Neural cell (in vitro differentiated cells): ENCODE measurements around the gene EEF1AKMT2. TPM values are rescaled to one million over a fixed set of nuclear protein-coding genes. Genes with fewer than 3 reads are reported as not detected.

Experiments
- H2AFZ ChIP-seq: fragments of 200-600, 300-800 bp; sonication (generic), shearing (Covaris generic); 2 replicates; pipeline ENCODE4 v1.6.0; 2014; ENCODE audit warnings: low read depth, mild to moderate bottlenecking, antibody characterized with exemption, low read length, moderate library complexity
- H3F3A ChIP-seq: fragments of 200-600 bp; shearing (Covaris generic); 2 replicates; pipeline ENCODE4 v1.6.1; 2016; ENCODE audit warnings: mild to moderate bottlenecking, moderate library complexity, mixed read lengths, antibody characterized with exemption, low read length; ENCODE audit not compliant: insufficient read depth, poor library complexity, severe bottlenecking
- H3K27ac ChIP-seq: fragments of 200-600, 300-800 bp; sonication (generic), shearing (Covaris generic); 2 replicates; pipeline ENCODE4 v1.5.1; 2014; ENCODE audit warnings: mild to moderate bottlenecking, low read length, moderate library complexity
- H3K27me3 ChIP-seq: fragments of 300-800, 200-600 bp; sonication (generic), shearing (Covaris generic); 2 replicates; pipeline ENCODE4 v1.6.0; 2014; ENCODE audit warnings: mild to moderate bottlenecking, low read depth, low read length, moderate library complexity; ENCODE audit not compliant: insufficient read depth
- H3K36me3 ChIP-seq: fragments of 300-800, 200-600 bp; sonication (generic), shearing (Covaris generic); 2 replicates; pipeline ENCODE4 v1.5.1; 2014; ENCODE audit warnings: mild to moderate bottlenecking, antibody characterized with exemption, low read length, moderate library complexity; ENCODE audit not compliant: insufficient read depth
- H3K4me2 ChIP-seq: fragments of 300-800, 200-600 bp; sonication (generic), shearing (Covaris generic); 2 replicates; pipeline ENCODE4 v1.6.0; 2014; ENCODE audit warnings: mild to moderate bottlenecking, low read length
- H3K4me3 ChIP-seq: fragments of 300-800, 200-600 bp; sonication (generic), shearing (Covaris generic); 2 replicates; pipeline ENCODE4 v1.5.1; 2014; ENCODE audit warnings: mild to moderate bottlenecking, low read length, moderate library complexity
- H3K79me2 ChIP-seq: fragments of 200-600 bp; shearing (Covaris generic); replicated peaks from 2 replicates; pipeline ENCODE4 v1.6.0; 2014; ENCODE audit warnings: mild to moderate bottlenecking, low read length, moderate library complexity; ENCODE audit not compliant: insufficient read depth
- H3K9ac ChIP-seq: fragments of 300-800, 200-600 bp; sonication (generic), shearing (Covaris generic); 2 replicates; pipeline ENCODE4 v1.6.1; 2016; ENCODE audit warnings: mild to moderate bottlenecking, low read length, mixed read lengths
- H3K9me2 ChIP-seq: fragments of 200-600 bp; shearing (Covaris generic); 2 replicates; pipeline ENCODE4 v1.6.1; 2016; ENCODE audit warnings: mild to moderate bottlenecking, low read length, mixed read lengths; ENCODE audit not compliant: insufficient read depth
- H3K9me3 ChIP-seq: fragments of 200-600, 300-800 bp; sonication (generic), shearing (Covaris generic); 2 replicates; pipeline ENCODE4 v1.6.1; 2016; ENCODE audit warnings: mild to moderate bottlenecking, mixed run types, low read length, moderate library complexity, mixed read lengths
- H4K20me1 ChIP-seq: fragments of 200-600 bp; shearing (Covaris generic); 2 replicates; pipeline ENCODE4 v1.6.1; 2016; ENCODE audit warnings: mild to moderate bottlenecking, mixed run types; ENCODE audit not compliant: insufficient read depth
- CTCF ChIP-seq: fragments of 450-650 bp; IDR thresholded peaks from 2 replicates; pipeline ENCODE4 v1.5.1; 2014; ENCODE audit warnings: antibody characterized with exemption, mild to moderate bottlenecking, moderate library complexity; ENCODE audit not compliant: poor library complexity, severe bottlenecking
- EP300 ChIP-seq: fragments of 450-650 bp; conservative IDR thresholded peaks from 2 replicates; pipeline ENCODE4 v1.6.1; 2014; ENCODE audit warnings: antibody characterized with exemption, mild to moderate bottlenecking, moderate library complexity; ENCODE audit not compliant: poor library complexity, severe bottlenecking
- EZH2 ChIP-seq: fragments of 200-600, 300-800 bp; shearing (Covaris generic), sonication (generic); IDR thresholded peaks from 2 replicates; pipeline ENCODE4 v1.6.1; 2014; ENCODE audit warnings: antibody characterized with exemption, low read length, borderline replicate concordance, mild to moderate bottlenecking; ENCODE audit not compliant: insufficient read depth, poor library complexity, severe bottlenecking
- POLR2AphosphoS5 ChIP-seq: IDR thresholded peaks from 2 replicates; pipeline ENCODE4 v1.6.1; 2012
- RAD21 ChIP-seq: fragments of 450-650 bp; conservative IDR thresholded peaks from 2 replicates; pipeline ENCODE4 v1.6.1; 2014; ENCODE audit warnings: antibody characterized with exemption, mild to moderate bottlenecking, moderate library complexity
- SMC3 ChIP-seq: fragments of 450-650 bp; conservative IDR thresholded peaks from 2 replicates; pipeline ENCODE4 v1.6.1; 2014; ENCODE audit warnings: antibody characterized with exemption, mild to moderate bottlenecking, moderate library complexity; ENCODE audit not compliant: poor library complexity
- TAF1 ChIP-seq: IDR thresholded peaks from 2 replicates; pipeline ENCODE4 v1.6.1; 2012; ENCODE audit warnings: low read depth
- polyA plus RNA-seq: library from polyadenylated mRNA; depleted of rRNA; stranded (reverse); fragments of >200 nt; gene quantifications from 2 replicates; pipeline ENCODE4 v1.2.3, GENCODE V29; 2014
- TF ChIP-seq, protein P1 (sequence below): IDR thresholded peaks from 2 replicates; pipeline ENCODE4 v1.6.1; 2012; ENCODE audit warnings: borderline replicate concordance

Gene EEF1AKMT2
- polyA plus RNA-seq, 1 donor from 2014 or later, result 63.7 TPM

DNA sequence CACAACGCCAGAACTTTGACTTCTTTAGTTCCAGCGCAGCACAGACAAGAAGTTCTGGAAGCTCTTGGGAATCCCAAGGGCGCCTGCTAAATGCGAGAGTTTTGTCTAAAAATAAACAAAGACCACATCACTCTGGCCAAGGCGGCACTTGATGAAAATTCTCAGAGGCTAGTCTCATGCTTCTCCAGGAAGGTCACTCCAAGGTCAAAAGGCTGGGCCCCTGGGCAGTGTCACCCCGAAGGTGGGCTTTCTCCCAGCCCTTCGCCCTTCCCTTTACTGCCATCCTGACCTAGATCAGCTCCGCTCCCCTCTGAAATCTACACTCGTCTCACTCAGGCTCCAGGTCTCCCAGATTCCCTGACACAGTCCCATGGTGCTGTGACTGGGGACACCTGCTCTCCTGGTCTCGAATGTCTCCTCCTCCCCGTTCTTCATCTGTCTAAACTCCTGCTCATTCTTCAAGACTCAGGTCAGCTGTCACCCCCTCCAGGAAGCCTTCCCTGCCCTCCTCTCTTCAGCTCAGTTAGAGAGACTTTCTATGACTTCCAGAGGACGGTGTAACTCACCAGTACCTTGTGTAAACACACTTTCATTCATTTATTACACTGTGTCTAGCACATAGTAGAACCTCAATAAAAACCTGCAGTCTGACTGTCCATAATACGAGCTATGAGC lies 58.0 kb downstream of the EEF1AKMT2 start:
- H3K27ac ChIP-seq, result no peak overlapping the region
- TF ChIP-seq EZH2 (no peak), CTCF (no peak), SMC3 (no peak)
- TF ChIP-seq, protein P1, sequence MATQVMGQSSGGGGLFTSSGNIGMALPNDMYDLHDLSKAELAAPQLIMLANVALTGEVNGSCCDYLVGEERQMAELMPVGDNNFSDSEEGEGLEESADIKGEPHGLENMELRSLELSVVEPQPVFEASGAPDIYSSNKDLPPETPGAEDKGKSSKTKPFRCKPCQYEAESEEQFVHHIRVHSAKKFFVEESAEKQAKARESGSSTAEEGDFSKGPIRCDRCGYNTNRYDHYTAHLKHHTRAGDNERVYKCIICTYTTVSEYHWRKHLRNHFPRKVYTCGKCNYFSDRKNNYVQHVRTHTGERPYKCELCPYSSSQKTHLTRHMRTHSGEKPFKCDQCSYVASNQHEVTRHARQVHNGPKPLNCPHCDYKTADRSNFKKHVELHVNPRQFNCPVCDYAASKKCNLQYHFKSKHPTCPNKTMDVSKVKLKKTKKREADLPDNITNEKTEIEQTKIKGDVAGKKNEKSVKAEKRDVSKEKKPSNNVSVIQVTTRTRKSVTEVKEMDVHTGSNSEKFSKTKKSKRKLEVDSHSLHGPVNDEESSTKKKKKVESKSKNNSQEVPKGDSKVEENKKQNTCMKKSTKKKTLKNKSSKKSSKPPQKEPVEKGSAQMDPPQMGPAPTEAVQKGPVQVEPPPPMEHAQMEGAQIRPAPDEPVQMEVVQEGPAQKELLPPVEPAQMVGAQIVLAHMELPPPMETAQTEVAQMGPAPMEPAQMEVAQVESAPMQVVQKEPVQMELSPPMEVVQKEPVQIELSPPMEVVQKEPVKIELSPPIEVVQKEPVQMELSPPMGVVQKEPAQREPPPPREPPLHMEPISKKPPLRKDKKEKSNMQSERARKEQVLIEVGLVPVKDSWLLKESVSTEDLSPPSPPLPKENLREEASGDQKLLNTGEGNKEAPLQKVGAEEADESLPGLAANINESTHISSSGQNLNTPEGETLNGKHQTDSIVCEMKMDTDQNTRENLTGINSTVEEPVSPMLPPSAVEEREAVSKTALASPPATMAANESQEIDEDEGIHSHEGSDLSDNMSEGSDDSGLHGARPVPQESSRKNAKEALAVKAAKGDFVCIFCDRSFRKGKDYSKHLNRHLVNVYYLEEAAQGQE, result no peak
- no peaks in the 10 kb centered on the region for H3F3A ChIP-seq
- no peak overlapping the region for H3K4me3 ChIP-seq
- no peaks in the 10 kb centered on the region for H3K9me2 ChIP-seq
- peaks cover 58% of the 10 kb centered on the region for H3K79me2 ChIP-seq
- H3K27me3 ChIP-seq, result no peaks in the 10 kb centered on the region
- no peaks in the 10 kb centered on the region for H3K36me3 ChIP-seq
- no peak overlapping the region for H2AFZ ChIP-seq
- no peak overlapping the region for H3K9ac ChIP-seq
- H4K20me1 ChIP-seq, result peaks cover 12% of the 10 kb centered on the region
- no peak overlapping the region for H3K4me2 ChIP-seq
- H3K9me3 ChIP-seq, result no peaks in the 10 kb centered on the region

GRCh38 chr10:124732931-124733570 lies 58.6 kb downstream of the EEF1AKMT2 start:
- no peak overlapping the region for H3K27ac ChIP-seq
- H3K79me2 ChIP-seq, result peaks cover 51% of the 10 kb centered on the region
- no peak overlapping the region for H3K4me2 ChIP-seq
- TF ChIP-seq POLR2AphosphoS5 (no peak), TAF1 (no peak), RAD21 (no peak), EP300 (no peak)
- TF ChIP-seq, protein P1, result no peak
- H3K36me3 ChIP-seq, result no peaks in the 10 kb centered on the region
- H3K4me3 ChIP-seq, result no peak overlapping the region
- H3K9ac ChIP-seq, result no peak overlapping the region
- no peak overlapping the region for H2AFZ ChIP-seq
- H3K9me2 ChIP-seq, result no peaks in the 10 kb centered on the region
- peaks cover 11% of the 10 kb centered on the region for H4K20me1 ChIP-seq
- H3K9me3 ChIP-seq, result no peaks in the 10 kb centered on the region
- H3F3A ChIP-seq, result no peaks in the 10 kb centered on the region
- H3K27me3 ChIP-seq, result no peaks in the 10 kb centered on the region
